ENCODE results near the gene SLC38A9.

DNA sequence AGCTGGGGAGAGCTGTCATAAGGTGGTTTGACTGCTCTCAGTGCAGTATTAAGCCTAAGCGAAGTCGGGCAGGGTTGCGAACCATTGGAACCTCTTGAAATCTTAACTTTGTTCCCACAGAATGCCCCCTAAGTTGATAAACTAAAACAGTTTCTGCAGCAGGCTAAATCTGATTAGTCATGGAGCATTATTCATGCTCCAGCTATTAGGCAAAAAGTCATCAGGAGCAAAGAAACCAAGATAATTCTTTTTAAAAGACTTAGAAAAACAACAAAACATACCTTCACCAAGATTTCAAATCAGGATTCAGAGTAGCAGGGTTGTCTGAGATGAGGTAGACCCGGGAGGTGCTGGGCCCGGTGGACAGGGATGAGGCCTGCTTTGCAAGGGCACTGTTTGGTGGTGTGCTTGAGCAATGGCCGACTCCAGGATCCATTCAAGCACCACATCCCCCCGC, 107.5 kb downstream of the SLC38A9 start:
- TF ChIP-seq EZH2 (IDR thresholded peaks at IDR 0.05; ENCODE audit: insufficient read depth, poor library complexity, severe bottlenecking) (no peak), EZH2phosphoT487 (IDR thresholded peaks at IDR 0.05; ENCODE audit: insufficient read depth, low read depth) (no peak)

Data from GM23248 (cell line).